Testis (tissue), 3 donors: ENCODE measurements around the gene DNAJB6. TPM values are rescaled to one million over a fixed set of nuclear protein-coding genes. Genes with fewer than 3 reads are reported as not detected.
A peak's percentile ranks its signal among the peaks of the same experiment; 100 is the strongest.

Experiments
- DNase-seq: peaks from one replicate; pipeline ENCODE4 v3.0.0-alpha.2; 2019
- H3K27ac ChIP-seq, 2 donors: fragments of 200-600 bp; sonication (generic); one replicate each; pipeline ENCODE4 v1.5.1; 2019
- H3K27me3 ChIP-seq: fragments of 200-600 bp; sonication (generic); one replicate; pipeline ENCODE4 v1.5.1; 2019
- H3K36me3 ChIP-seq: fragments of 200-600 bp; sonication (generic); one replicate; pipeline ENCODE4 v1.5.1; 2017; ENCODE audit warnings: low read depth; ENCODE audit errors: missing control alignments
- H3K4me1 ChIP-seq: fragments of 200-600 bp; sonication (generic); one replicate; pipeline ENCODE4 v1.5.1; 2019
- H3K4me3 ChIP-seq, 2 donors: fragments of 200-600 bp; sonication (generic); one replicate each; pipeline ENCODE4 v1.5.1; 2017 to 2019
- H3K9me3 ChIP-seq: fragments of 200-600 bp; sonication (generic); one replicate; pipeline ENCODE4 v1.5.1; 2017
- CTCF ChIP-seq, 3 experiments: fragments of 450-650 bp in 2 of 3; fragments of 200-600 bp in 1 of 3; sonication (generic) in 1 of 3; IDR thresholded peaks; one replicate each; pipeline ENCODE4 v1.5.1; 2016 to 2019; ENCODE audit warnings: antibody characterized with exemption in 3 of 3, mild to moderate bottlenecking in 2 of 3, moderate library complexity in 1 of 3
- POLR2A ChIP-seq: fragments of 450-650 bp; IDR thresholded peaks from one replicate; pipeline ENCODE4 v1.6.1; 2017; ENCODE audit warnings: antibody characterized with exemption, mild to moderate bottlenecking, moderate library complexity
- WGBS, 2 donors: methylation state at CpG; one replicate each; pipeline ENCODE4 v1.1.5; 2018; 5-methylcytosine and 5-hydroxymethylcytosine counted together
- intact Hi-C: fragments of 100-400 bp; cut with DNase I; formaldehyde crosslinking; loops from one replicate; pipeline ENCODE4 v1.15.1; 2023; ENCODE audit warnings: low total_unique reads
- polyA plus RNA-seq: library from polyadenylated mRNA; stranded (reverse); fragments of 350-450 nt; fragmentation: Illumina TruSeq; extraction: RNeasy Lipid Tissue Mini Kit (QIAGEN cat#74804); gene quantifications from one replicate; pipeline ENCODE4 v1.2.3, GENCODE V29; 2014; ENCODE audit warnings: low read depth, low replicate concordance; ENCODE audit not compliant: insufficient read depth
- total RNA-seq, 2 donors: library from RNA; depleted of rRNA; stranded (reverse); fragments of >200 nt; gene quantifications; one replicate each; pipeline ENCODE4 v1.2.3, GENCODE V29; 2016

The DNAJB6 gene
- total and polyA plus RNA-seq, 3 donors from 2014 or later = 154 to 262 (median 172) TPM

DNA sequence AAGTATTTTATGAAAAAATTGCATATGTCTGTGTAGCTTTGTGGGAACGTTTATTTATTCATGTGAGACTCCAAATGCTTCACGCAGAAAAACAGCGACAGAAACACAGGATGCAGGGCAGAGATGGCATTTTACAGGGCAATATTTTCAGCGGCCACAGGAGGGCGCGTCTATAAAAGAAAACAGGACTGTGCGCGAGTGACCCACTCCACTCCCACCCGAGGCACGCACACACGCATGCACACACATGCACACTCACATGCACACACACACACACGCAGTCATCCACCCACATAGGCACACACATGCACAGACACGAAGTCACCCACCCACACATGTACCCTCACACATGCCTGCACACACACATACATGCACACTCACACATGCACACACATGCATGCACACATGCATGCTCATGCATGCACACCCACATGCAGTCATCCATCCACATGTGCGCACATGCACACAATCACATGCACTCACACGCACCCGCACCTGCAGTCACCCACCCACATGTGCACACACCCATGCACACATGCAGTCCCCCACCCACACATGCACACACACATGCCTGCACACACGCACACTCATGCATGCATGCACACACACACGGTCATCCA is 96.3 kb downstream of the DNAJB6 start:
- Histone ChIP-seq H3K4me1 (peaks cover 7% of the 10 kb centered on the region), H3K27me3 (no peaks in the 10 kb centered on the region), H3K27ac (no peak overlapping the region), H3K9me3 (no peaks in the 10 kb centered on the region), H3K36me3 (no peaks in the 10 kb centered on the region), H3K4me3 (no peak overlapping the region)
- 18 to 25% methylated on average over 18 of the region's 18 CpGs for WGBS, 2 donors
- peak; percentile 70 for DNase-seq
- no peak for TF ChIP-seq POLR2A
- peak; percentile 68 to 77 (median 72) for TF ChIP-seq CTCF (IDR thresholded peaks at IDR 0.05)
- intact Hi-C loops = no loop called here

GRCh38 chr7:157433628-157434027 is 96.8 kb downstream of the DNAJB6 start:
- H3K27me3 ChIP-seq = no peaks in the 10 kb centered on the region
- H3K36me3 ChIP-seq = no peaks in the 10 kb centered on the region
- no peak for TF ChIP-seq POLR2A
- TF ChIP-seq CTCF (IDR thresholded peaks at IDR 0.05) = no peak
- peaks cover 7% of the 10 kb centered on the region for H3K4me1 ChIP-seq
- intact Hi-C loops = no loop called here
- H3K4me3 ChIP-seq = no peak overlapping the region
- WGBS, 2 donors = 49 to 59% methylated on average over 12 of the region's 12 CpGs
- DNase-seq = no peak
- no peaks in the 10 kb centered on the region for H3K9me3 ChIP-seq
- H3K27ac ChIP-seq = no peak overlapping the region

DNA sequence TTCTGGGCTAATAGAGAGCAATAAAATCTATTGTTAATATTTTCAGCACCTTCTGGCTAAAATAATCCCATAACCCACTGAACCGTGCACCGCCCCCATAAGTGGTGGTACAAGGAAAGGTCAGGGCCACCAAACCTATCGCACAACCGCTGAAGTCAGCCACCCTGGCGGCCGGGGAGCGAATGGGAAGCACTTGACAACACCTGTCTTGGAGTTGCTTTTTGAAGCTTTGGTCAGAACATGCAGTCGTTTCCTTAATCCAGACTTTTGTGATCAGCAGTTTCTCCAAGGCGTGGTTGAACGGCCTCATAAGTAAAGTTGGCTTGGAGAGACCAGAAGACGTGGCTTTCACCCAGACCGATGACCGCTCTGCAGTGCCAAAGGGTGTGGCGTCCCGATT is 97.4 kb downstream of the DNAJB6 start:
- no peak overlapping the region for H3K4me3 ChIP-seq

DNA sequence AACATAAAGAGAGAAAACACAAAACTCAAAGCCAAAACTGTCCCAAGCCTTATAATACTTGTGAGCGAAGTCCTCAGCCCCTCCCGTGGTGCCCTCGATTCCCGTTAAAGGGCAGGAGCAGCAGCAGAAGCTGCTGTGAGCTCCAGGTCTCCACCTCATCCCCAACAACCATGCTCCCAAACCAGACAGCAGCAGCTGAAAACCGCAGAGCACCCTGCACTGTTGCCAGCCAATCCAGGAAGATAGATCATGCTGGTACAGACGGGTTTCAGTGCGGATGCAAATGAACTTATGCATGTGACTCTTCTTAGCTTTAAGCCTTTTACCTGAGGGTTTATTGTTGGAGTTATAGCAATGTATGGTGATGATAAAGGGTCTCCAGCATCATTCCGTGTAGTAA is 97.9 kb downstream of the DNAJB6 start:
- Histone ChIP-seq H3K27ac (no peak overlapping the region), H3K36me3 (no peaks in the 10 kb centered on the region), H3K27me3 (no peaks in the 10 kb centered on the region), H3K9me3 (no peaks in the 10 kb centered on the region), H3K4me1 (peaks cover 7% of the 10 kb centered on the region), H3K4me3 (no peak overlapping the region)
- WGBS, 2 donors = 67 to 73% methylated on average over 7 to 8 of the region's 8 CpGs
- TF ChIP-seq POLR2A = no peak
- TF ChIP-seq CTCF (IDR thresholded peaks at IDR 0.05) = no peak
- intact Hi-C loops = no loop called here
- no peak for DNase-seq

More for the DNA sequence above, 97.4 kb downstream of the DNAJB6 start:
- H3K4me1 ChIP-seq = peaks cover 7% of the 10 kb centered on the region
- WGBS, 2 donors = 66 to 67% methylated on average over 15 of the region's 15 CpGs
- H3K9me3 ChIP-seq = no peaks in the 10 kb centered on the region
- intact Hi-C loops = no loop called here
- no peak for DNase-seq
- no peaks in the 10 kb centered on the region for H3K27me3 ChIP-seq
- H3K36me3 ChIP-seq = no peaks in the 10 kb centered on the region
- TF ChIP-seq CTCF (IDR thresholded peaks at IDR 0.05) (no peak), POLR2A (no peak)
- no peak overlapping the region for H3K27ac ChIP-seq

GRCh38 chr7:157436076-157436475 is 99.3 kb downstream of the DNAJB6 start:
- H3K4me1 ChIP-seq = peaks cover 7% of the 10 kb centered on the region
- no peaks in the 10 kb centered on the region for H3K9me3 ChIP-seq
- no peak for TF ChIP-seq POLR2A
- TF ChIP-seq CTCF (IDR thresholded peaks at IDR 0.05) = no peak
- no peaks in the 10 kb centered on the region for H3K36me3 ChIP-seq
- no peak overlapping the region for H3K27ac ChIP-seq
- no peaks in the 10 kb centered on the region for H3K27me3 ChIP-seq
- no peak overlapping the region for H3K4me3 ChIP-seq
- intact Hi-C loops = no loop called here
- WGBS, 2 donors = 80 to 85% methylated on average over 11 of the region's 11 CpGs
- no peak for DNase-seq
